ENCODE measurements around the gene MPRIP. TPM values are rescaled to one million over a fixed set of nuclear protein-coding genes. Genes with fewer than 3 reads are reported as not detected.

The MPRIP gene
- total and polyA plus RNA-seq, 2 experiments from 2014 or later = 80.4 to 172 TPM

GRCh38 chr17:17231621-17232302 is 189.5 kb downstream of the MPRIP start:
- TF ChIP-seq, protein P1, sequence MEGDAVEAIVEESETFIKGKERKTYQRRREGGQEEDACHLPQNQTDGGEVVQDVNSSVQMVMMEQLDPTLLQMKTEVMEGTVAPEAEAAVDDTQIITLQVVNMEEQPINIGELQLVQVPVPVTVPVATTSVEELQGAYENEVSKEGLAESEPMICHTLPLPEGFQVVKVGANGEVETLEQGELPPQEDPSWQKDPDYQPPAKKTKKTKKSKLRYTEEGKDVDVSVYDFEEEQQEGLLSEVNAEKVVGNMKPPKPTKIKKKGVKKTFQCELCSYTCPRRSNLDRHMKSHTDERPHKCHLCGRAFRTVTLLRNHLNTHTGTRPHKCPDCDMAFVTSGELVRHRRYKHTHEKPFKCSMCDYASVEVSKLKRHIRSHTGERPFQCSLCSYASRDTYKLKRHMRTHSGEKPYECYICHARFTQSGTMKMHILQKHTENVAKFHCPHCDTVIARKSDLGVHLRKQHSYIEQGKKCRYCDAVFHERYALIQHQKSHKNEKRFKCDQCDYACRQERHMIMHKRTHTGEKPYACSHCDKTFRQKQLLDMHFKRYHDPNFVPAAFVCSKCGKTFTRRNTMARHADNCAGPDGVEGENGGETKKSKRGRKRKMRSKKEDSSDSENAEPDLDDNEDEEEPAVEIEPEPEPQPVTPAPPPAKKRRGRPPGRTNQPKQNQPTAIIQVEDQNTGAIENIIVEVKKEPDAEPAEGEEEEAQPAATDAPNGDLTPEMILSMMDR (IDR thresholded peaks at IDR 0.05; ENCODE audit: low read depth, low read length) = no peak
- H3K4me3 ChIP-seq = no peak overlapping the region
- no peak for DNase-seq (ENCODE audit: low read depth in 1 of 2, low spot score in 1 of 2)
- peaks cover 11% of the 10 kb centered on the region for H3K4me1 ChIP-seq (ENCODE audit: low read depth)
- H3K27ac ChIP-seq = no peak overlapping the region
- peaks cover 11% of the 10 kb centered on the region for H3K36me3 ChIP-seq
- no peaks in the 10 kb centered on the region for H3K9me3 ChIP-seq (ENCODE audit: low read depth)
- H3K27me3 ChIP-seq = no peaks in the 10 kb centered on the region

- TF ChIP-seq, protein P1 (IDR thresholded peaks at IDR 0.05; ENCODE audit: low read depth, low read length) = no peak
- Histone ChIP-seq H3K27me3 (no peaks in the 10 kb centered on the region), H3K36me3 (peaks cover 6% of the 10 kb centered on the region), H3K4me1 (ENCODE audit: low read depth) (peaks cover 11% of the 10 kb centered on the region), H3K27ac (no peak overlapping the region), H3K4me3 (no peak overlapping the region), H3K9me3 (ENCODE audit: low read depth) (no peaks in the 10 kb centered on the region)
- DNase-seq (ENCODE audit: low read depth in 1 of 2, low spot score in 1 of 2) = no peak
Observed at GRCh38 chr17:17232303-17232621, 190.0 kb downstream of the MPRIP start.

DNA sequence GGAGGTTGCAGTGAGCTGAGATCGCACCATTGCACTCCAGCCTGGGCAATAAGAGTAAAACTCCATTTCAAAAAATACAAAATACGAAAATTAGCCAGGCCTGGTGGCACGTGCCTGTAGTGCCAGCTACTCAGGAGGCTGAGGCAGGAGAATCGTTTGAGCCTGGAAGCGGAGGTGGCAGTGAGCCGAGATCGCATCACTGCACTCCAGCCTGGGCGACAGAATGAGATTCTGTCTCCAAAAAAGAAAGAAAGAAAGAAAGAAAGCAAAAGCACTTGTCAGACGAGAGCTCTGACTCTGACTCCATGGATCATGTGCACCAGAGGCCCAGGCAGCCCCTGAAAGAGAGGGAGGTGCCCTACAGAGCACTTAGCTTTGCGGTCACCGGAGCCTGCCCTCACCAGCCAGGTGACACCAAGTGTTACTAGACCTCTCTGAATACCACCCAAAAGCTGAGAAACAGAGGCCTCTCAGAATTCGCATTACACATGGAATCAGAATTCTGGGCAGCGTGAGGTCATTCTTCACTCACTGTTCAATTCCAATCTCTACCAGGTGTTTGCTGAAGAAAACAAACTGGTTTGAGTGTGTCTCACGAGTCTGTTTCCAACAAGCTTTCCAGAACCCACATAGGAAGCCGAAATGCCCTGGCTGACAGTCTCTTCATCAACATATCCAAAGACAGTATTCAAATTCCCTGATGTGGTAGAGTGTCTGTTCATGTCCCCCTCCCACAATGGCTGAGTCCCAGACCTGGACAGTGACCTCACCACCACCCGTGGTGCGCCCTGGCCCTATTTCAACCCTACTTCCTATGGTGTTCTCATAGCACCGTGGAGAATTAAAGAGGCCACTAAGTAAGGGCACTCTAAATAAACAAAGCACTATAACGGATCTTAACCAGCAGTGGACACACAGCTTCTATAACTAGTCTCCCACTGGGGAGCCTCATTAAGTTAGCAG is 193.2 kb downstream of the MPRIP start:
- Histone ChIP-seq H3K4me1 (ENCODE audit: low read depth) (peaks cover 11% of the 10 kb centered on the region), H3K36me3 (no peaks in the 10 kb centered on the region), H3K27me3 (no peaks in the 10 kb centered on the region), H3K4me3 (no peak overlapping the region), H3K27ac (no peak overlapping the region), H3K9me3 (ENCODE audit: low read depth) (no peaks in the 10 kb centered on the region)
- peak in 1 of 2 donors; percentile 13 for DNase-seq (ENCODE audit: low read depth in 1 of 2, low spot score in 1 of 2)
- TF ChIP-seq, protein P1 (IDR thresholded peaks at IDR 0.05; ENCODE audit: low read depth, low read length) = no peak

- peak overlapping the region; percentile 91 for H3K4me3 ChIP-seq
- H3K36me3 ChIP-seq = no peaks in the 10 kb centered on the region
- peaks cover 11% of the 10 kb centered on the region for H3K4me1 ChIP-seq (ENCODE audit: low read depth)
- peak in 1 of 2 donors; percentile 22 for DNase-seq (ENCODE audit: low read depth in 1 of 2, low spot score in 1 of 2)
- no peaks in the 10 kb centered on the region for H3K9me3 ChIP-seq (ENCODE audit: low read depth)
- TF ChIP-seq, protein P1 (IDR thresholded peaks at IDR 0.05; ENCODE audit: low read depth, low read length) = no peak
- H3K27ac ChIP-seq = peak overlapping the region; percentile 99
- H3K27me3 ChIP-seq = no peaks in the 10 kb centered on the region
Observed at GRCh38 chr17:17236295-17237025, 194.2 kb downstream of the MPRIP start.

- H3K4me1 ChIP-seq (ENCODE audit: low read depth) = peaks cover 11% of the 10 kb centered on the region
- H3K9me3 ChIP-seq (ENCODE audit: low read depth) = no peaks in the 10 kb centered on the region
- peak; percentile 81 to 93 for DNase-seq (ENCODE audit: low read depth in 1 of 2, low spot score in 1 of 2)
- no peaks in the 10 kb centered on the region for H3K36me3 ChIP-seq
- peak within 1 kb of the TSS; percentile 99 for H3K27ac ChIP-seq
- TF ChIP-seq, protein P1 (IDR thresholded peaks at IDR 0.05; ENCODE audit: low read depth, low read length) = no peak
- H3K4me3 ChIP-seq = peak within 1 kb of the TSS; percentile 91
- H3K27me3 ChIP-seq = no peaks in the 10 kb centered on the region
Observed at GRCh38 chr17:17237026-17237799, 195.0 kb downstream of the MPRIP start, which contains the start of gene FLCN. FLCN (minus strand) TSS chr17:17237168; CDS start chr17:17228137, 9,031 bp downstream.
